H1 (cell line): ENCODE data around the gene CCDC74A. TPM values are rescaled to one million over a fixed set of nuclear protein-coding genes. Genes with fewer than 3 reads are reported as not detected.

Source experiments
- CHD1 ChIP-seq: IDR thresholded peaks from 2 replicates; pipeline ENCODE4 v1.6.1; 2012; ENCODE audit warnings: low read depth, low read length, improper control_type of control experiment
- CTBP2 ChIP-seq: IDR thresholded peaks from 2 replicates; pipeline ENCODE4 v1.7.0; 2011; ENCODE audit warnings: borderline replicate concordance, mild to moderate bottlenecking, moderate library complexity, mixed read lengths, low read length; ENCODE audit not compliant: insufficient read depth, insufficient read length
- FOSL1 ChIP-seq: IDR thresholded peaks from 2 replicates; pipeline ENCODE4 v1.6.1; 2011; ENCODE audit warnings: mild to moderate bottlenecking, low read depth, low read length, moderate library complexity; ENCODE audit not compliant: insufficient read depth
- GTF2F1 ChIP-seq: IDR thresholded peaks from 2 replicates; pipeline ENCODE4 v1.6.1; 2012; ENCODE audit warnings: low read depth, low read length, improper control_type of control experiment, borderline replicate concordance
- HDAC2 ChIP-seq, 2 experiments: fragments of 300-600 bp in 1 of 2; sonication (generic) in 1 of 2; IDR thresholded peaks; 2 replicates each; pipeline ENCODE4 v1.6.1; 2011 to 2012; ENCODE audit warnings: low read depth in 2 of 2, low read length in 2 of 2, mild to moderate bottlenecking in 2 of 2, moderate library complexity in 2 of 2, borderline replicate concordance in 1 of 2, inconsistent platforms in 1 of 2
- JUND ChIP-seq: IDR thresholded peaks from 2 replicates; pipeline ENCODE4 v1.6.1; 2011; ENCODE audit warnings: mild to moderate bottlenecking, improper control_type of control experiment, low read length
- RBBP5 ChIP-seq: IDR thresholded peaks from 2 replicates; pipeline ENCODE4 v1.7.1; 2012; ENCODE audit warnings: low read depth, mild to moderate bottlenecking, inconsistent platforms, low read length, moderate library complexity, borderline replicate concordance
- YY1 ChIP-seq: IDR thresholded peaks from 2 replicates; pipeline ENCODE4 v1.6.1; 2011; ENCODE audit warnings: low read depth, mild to moderate bottlenecking, low read length
- polyA plus RNA-seq, 7 experiments: library from polyadenylated mRNA; depleted of rRNA in 3 of 7; stranded (reverse) in 5 of 7; unstranded in 2 of 7; fragments of >200 nt in 5 of 7; fragments of 200-250 nt in 2 of 7; gene quantifications; 1 replicate in 5 of 7; 2 replicates in 1 of 7; 4 replicates in 1 of 7; pipeline versions ENCODE4 v1.2.1 to v1.2.3, GENCODE V29; 2011 to 2013; ENCODE audit warnings: missing spikeins in 2 of 7, mixed read lengths in 2 of 7
- total RNA-seq: library from RNA; stranded (reverse); fragmentation: NEBNext Ultra II Directional; extraction: Animal tissue kit (Norgen Biotek cat#: 25700); gene quantifications from 2 replicates; pipeline ENCODE4 v1.2.1, GENCODE V29; 2021
- TF ChIP-seq, protein P1 (sequence below): fragments of 300-600 bp; sonication (generic); IDR thresholded peaks from 2 replicates; pipeline ENCODE4 v1.7.1; 2012; ENCODE audit warnings: low read length, moderate library complexity, mild to moderate bottlenecking, inconsistent platforms; ENCODE audit not compliant: insufficient replicate concordance

CCDC74A gene
- total and polyA plus RNA-seq, 2 of the 8 experiments (the other 6 are each of a cell fraction or from before 2014, with no cell fraction given) = 18.1 to 21.0 TPM

DNA sequence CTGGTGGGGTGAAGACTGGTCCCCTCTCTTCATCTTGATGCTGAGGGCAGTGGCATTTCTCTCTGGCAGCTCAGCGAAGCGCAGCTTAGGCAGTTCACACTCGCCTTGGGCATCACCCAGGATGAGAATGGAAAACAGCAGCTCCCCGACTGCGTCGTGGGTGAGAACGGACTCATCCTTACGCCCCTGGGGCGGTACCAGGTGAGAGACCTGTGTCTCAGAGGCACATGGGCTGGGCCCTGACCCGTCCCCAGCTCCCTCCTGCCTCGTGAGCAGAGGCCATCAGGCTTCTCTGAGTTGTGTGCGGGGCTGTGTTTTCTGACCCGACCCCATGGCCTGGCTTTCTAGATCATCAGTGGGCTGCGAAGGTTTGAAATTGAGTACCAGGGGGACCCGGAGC, 8.2 kb upstream of the CCDC74A start (continued):
- TF ChIP-seq, protein P1, sequence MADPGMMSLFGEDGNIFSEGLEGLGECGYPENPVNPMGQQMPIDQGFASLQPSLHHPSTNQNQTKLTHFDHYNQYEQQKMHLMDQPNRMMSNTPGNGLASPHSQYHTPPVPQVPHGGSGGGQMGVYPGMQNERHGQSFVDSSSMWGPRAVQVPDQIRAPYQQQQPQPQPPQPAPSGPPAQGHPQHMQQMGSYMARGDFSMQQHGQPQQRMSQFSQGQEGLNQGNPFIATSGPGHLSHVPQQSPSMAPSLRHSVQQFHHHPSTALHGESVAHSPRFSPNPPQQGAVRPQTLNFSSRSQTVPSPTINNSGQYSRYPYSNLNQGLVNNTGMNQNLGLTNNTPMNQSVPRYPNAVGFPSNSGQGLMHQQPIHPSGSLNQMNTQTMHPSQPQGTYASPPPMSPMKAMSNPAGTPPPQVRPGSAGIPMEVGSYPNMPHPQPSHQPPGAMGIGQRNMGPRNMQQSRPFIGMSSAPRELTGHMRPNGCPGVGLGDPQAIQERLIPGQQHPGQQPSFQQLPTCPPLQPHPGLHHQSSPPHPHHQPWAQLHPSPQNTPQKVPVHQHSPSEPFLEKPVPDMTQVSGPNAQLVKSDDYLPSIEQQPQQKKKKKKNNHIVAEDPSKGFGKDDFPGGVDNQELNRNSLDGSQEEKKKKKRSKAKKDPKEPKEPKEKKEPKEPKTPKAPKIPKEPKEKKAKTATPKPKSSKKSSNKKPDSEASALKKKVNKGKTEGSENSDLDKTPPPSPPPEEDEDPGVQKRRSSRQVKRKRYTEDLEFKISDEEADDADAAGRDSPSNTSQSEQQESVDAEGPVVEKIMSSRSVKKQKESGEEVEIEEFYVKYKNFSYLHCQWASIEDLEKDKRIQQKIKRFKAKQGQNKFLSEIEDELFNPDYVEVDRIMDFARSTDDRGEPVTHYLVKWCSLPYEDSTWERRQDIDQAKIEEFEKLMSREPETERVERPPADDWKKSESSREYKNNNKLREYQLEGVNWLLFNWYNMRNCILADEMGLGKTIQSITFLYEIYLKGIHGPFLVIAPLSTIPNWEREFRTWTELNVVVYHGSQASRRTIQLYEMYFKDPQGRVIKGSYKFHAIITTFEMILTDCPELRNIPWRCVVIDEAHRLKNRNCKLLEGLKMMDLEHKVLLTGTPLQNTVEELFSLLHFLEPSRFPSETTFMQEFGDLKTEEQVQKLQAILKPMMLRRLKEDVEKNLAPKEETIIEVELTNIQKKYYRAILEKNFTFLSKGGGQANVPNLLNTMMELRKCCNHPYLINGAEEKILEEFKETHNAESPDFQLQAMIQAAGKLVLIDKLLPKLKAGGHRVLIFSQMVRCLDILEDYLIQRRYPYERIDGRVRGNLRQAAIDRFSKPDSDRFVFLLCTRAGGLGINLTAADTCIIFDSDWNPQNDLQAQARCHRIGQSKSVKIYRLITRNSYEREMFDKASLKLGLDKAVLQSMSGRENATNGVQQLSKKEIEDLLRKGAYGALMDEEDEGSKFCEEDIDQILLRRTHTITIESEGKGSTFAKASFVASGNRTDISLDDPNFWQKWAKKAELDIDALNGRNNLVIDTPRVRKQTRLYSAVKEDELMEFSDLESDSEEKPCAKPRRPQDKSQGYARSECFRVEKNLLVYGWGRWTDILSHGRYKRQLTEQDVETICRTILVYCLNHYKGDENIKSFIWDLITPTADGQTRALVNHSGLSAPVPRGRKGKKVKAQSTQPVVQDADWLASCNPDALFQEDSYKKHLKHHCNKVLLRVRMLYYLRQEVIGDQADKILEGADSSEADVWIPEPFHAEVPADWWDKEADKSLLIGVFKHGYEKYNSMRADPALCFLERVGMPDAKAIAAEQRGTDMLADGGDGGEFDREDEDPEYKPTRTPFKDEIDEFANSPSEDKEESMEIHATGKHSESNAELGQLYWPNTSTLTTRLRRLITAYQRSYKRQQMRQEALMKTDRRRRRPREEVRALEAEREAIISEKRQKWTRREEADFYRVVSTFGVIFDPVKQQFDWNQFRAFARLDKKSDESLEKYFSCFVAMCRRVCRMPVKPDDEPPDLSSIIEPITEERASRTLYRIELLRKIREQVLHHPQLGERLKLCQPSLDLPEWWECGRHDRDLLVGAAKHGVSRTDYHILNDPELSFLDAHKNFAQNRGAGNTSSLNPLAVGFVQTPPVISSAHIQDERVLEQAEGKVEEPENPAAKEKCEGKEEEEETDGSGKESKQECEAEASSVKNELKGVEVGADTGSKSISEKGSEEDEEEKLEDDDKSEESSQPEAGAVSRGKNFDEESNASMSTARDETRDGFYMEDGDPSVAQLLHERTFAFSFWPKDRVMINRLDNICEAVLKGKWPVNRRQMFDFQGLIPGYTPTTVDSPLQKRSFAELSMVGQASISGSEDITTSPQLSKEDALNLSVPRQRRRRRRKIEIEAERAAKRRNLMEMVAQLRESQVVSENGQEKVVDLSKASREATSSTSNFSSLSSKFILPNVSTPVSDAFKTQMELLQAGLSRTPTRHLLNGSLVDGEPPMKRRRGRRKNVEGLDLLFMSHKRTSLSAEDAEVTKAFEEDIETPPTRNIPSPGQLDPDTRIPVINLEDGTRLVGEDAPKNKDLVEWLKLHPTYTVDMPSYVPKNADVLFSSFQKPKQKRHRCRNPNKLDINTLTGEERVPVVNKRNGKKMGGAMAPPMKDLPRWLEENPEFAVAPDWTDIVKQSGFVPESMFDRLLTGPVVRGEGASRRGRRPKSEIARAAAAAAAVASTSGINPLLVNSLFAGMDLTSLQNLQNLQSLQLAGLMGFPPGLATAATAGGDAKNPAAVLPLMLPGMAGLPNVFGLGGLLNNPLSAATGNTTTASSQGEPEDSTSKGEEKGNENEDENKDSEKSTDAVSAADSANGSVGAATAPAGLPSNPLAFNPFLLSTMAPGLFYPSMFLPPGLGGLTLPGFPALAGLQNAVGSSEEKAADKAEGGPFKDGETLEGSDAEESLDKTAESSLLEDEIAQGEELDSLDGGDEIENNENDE = no peak
- no peak for TF ChIP-seq HDAC2 (IDR thresholded peaks at IDR 0.05; ENCODE audit: borderline replicate concordance in 1 of 2, low read depth in 2 of 2, low read length in 2 of 2)
- TF ChIP-seq CHD1 = no peak
- no peak for TF ChIP-seq CTBP2
- no peak for TF ChIP-seq GTF2F1
- no peak for TF ChIP-seq YY1
- no peak for TF ChIP-seq RBBP5
- TF ChIP-seq JUND = no peak
- no peak for TF ChIP-seq FOSL1
